ENCODE results near the gene PPP3R1.

PPP3R1 gene

GRCh38 chr2:68135448-68136320 lies 116.6 kb downstream of the PPP3R1 start:
- no peak for DNase-seq

- DNase-seq, result no peak
These were observed 117.8 kb downstream of the PPP3R1 start for GRCh38 chr2:68134554-68134953.

GRCh38 chr2:68134120-68134519 lies 118.2 kb downstream of the PPP3R1 start:
- DNase-seq, result no peak
